WTC11 (cell line): ENCODE results near the gene SURF6.

Experiments used
- ESRRA ChIP-seq: sonication (generic); formaldehyde crosslinking; IDR thresholded peaks from 2 replicates; pipeline ENCODE4 v1.8.1; 2022; ENCODE audit warnings: mild to moderate bottlenecking, missing genetic modification reagents, borderline replicate concordance
- IRF2 ChIP-seq: sonication (generic); formaldehyde crosslinking; IDR thresholded peaks from 2 replicates; pipeline ENCODE4 v1.8.0; 2022; ENCODE audit warnings: low read depth, missing genetic modification reagents, borderline replicate concordance
- PRDM15 ChIP-seq: sonication (generic); formaldehyde crosslinking; IDR thresholded peaks from 2 replicates; pipeline ENCODE4 v1.8.0; 2022; ENCODE audit warnings: missing genetic modification reagents
- RORB ChIP-seq: fragments of 250-450 bp; sonication (Bioruptor Pico); IDR thresholded peaks from 2 replicates; pipeline ENCODE4 v1.9.0; 2021; ENCODE audit warnings: mild to moderate bottlenecking
- ZMAT4 ChIP-seq: fragments of 250-450 bp; sonication (Bioruptor Pico); IDR thresholded peaks from 2 replicates; pipeline ENCODE4 v1.9.0; 2021; ENCODE audit warnings: mild to moderate bottlenecking
- ZNF121 ChIP-seq: sonication (generic); formaldehyde crosslinking; IDR thresholded peaks from 2 replicates; pipeline ENCODE4 v1.8.0; 2023; ENCODE audit warnings: missing genetic modification reagents
- TF ChIP-seq, protein P1 (sequence below): fragments of 200-600 bp; IDR thresholded peaks from 2 replicates; pipeline ENCODE4 v1.8.0; 2022; ENCODE audit warnings: antibody characterized with exemption
- TF ChIP-seq, protein P2 (sequence below): sonication (generic); formaldehyde crosslinking; IDR thresholded peaks from 2 replicates; pipeline ENCODE4 v1.8.1; 2022; ENCODE audit warnings: low read depth, missing genetic modification reagents, borderline replicate concordance
- TF ChIP-seq, protein P3 (sequence below): sonication (generic); formaldehyde crosslinking; IDR thresholded peaks from 2 replicates; pipeline ENCODE4 v1.8.0; 2022; ENCODE audit warnings: mild to moderate bottlenecking, missing genetic modification reagents

DNA sequence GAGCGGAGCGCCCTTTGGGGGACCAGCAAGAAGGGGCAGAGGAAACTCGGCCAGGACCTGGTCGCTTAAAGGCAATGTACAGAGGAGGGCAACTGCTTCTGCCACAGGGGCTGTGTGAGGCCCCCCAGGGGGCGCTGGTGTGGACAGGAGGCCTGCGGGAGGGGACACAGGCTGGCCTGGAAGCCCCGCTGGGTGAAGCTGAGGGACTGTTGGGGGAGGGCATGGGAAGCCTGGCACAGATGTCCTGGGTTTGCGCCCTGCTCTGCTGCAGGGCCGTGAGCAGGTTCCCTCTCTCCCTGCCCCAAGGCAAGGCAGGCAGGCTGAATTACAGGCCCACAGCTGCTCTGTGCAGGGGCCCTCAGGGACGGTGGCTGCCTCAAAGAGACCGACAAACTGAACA, 6.6 kb upstream of the SURF6 start:
- TF ChIP-seq, protein P1, sequence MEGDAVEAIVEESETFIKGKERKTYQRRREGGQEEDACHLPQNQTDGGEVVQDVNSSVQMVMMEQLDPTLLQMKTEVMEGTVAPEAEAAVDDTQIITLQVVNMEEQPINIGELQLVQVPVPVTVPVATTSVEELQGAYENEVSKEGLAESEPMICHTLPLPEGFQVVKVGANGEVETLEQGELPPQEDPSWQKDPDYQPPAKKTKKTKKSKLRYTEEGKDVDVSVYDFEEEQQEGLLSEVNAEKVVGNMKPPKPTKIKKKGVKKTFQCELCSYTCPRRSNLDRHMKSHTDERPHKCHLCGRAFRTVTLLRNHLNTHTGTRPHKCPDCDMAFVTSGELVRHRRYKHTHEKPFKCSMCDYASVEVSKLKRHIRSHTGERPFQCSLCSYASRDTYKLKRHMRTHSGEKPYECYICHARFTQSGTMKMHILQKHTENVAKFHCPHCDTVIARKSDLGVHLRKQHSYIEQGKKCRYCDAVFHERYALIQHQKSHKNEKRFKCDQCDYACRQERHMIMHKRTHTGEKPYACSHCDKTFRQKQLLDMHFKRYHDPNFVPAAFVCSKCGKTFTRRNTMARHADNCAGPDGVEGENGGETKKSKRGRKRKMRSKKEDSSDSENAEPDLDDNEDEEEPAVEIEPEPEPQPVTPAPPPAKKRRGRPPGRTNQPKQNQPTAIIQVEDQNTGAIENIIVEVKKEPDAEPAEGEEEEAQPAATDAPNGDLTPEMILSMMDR = no peak
- no peak for TF ChIP-seq RORB (CRISPR knock-in tag)
- TF ChIP-seq, protein P2, sequence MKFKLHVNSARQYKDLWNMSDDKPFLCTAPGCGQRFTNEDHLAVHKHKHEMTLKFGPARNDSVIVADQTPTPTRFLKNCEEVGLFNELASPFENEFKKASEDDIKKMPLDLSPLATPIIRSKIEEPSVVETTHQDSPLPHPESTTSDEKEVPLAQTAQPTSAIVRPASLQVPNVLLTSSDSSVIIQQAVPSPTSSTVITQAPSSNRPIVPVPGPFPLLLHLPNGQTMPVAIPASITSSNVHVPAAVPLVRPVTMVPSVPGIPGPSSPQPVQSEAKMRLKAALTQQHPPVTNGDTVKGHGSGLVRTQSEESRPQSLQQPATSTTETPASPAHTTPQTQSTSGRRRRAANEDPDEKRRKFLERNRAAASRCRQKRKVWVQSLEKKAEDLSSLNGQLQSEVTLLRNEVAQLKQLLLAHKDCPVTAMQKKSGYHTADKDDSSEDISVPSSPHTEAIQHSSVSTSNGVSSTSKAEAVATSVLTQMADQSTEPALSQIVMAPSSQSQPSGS (CRISPR knock-in tag) = no peak
- TF ChIP-seq ZMAT4 (CRISPR knock-in tag) = no peak
- no peak for TF ChIP-seq PRDM15 (CRISPR knock-in tag)
- TF ChIP-seq IRF2 (CRISPR knock-in tag) = no peak
- no peak for TF ChIP-seq ZNF121 (CRISPR knock-in tag)
- TF ChIP-seq, protein P3, sequence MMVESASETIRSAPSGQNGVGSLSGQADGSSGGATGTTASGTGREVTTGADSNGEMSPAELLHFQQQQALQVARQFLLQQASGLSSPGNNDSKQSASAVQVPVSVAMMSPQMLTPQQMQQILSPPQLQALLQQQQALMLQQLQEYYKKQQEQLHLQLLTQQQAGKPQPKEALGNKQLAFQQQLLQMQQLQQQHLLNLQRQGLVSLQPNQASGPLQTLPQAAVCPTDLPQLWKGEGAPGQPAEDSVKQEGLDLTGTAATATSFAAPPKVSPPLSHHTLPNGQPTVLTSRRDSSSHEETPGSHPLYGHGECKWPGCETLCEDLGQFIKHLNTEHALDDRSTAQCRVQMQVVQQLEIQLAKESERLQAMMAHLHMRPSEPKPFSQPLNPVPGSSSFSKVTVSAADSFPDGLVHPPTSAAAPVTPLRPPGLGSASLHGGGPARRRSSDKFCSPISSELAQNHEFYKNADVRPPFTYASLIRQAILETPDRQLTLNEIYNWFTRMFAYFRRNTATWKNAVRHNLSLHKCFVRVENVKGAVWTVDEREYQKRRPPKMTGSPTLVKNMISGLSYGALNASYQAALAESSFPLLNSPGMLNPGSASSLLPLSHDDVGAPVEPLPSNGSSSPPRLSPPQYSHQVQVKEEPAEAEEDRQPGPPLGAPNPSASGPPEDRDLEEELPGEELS (CRISPR knock-in tag) = no peak
- no peak for TF ChIP-seq ESRRA (CRISPR knock-in tag)
